Measurements from ENCODE around the gene CD2BP2. TPM values are rescaled to one million over a fixed set of nuclear protein-coding genes. Genes with fewer than 3 reads are reported as not detected.

The CD2BP2 gene
- total and polyA plus RNA-seq, 2 of the 13 experiments (the other 11 are each of a cell fraction or from before 2014, with no cell fraction given): 24.9 to 54.6 TPM

DNA sequence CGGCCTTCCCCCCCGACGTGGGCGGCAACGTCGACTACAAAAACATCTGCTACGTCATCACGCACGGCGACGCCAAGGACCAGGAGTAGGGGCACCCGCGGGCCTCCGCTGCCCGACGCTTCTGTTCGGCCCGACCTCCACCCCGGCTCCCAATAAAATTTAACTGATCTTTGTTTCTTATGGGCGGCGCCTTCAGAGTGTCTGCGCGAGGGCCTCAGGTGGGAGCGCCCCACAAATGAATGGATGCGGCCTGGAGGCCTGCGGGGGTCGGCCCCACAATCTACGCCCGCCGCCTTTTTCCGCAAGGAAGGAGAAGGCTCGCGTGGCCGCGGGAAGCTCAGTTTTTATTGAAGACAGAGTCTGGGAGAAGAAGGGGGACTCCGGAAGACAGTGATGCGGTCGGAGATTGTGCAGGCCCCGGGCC, 22.7 kb upstream of the CD2BP2 start (continued):
- 0 out of 2 replicates have a peak, but pooled peaks have one; percentile 3 for TF ChIP-seq ZNF547 (CRISPR knock-in tag; IDR thresholded peaks at IDR 0.05)
- TF ChIP-seq, protein P1, sequence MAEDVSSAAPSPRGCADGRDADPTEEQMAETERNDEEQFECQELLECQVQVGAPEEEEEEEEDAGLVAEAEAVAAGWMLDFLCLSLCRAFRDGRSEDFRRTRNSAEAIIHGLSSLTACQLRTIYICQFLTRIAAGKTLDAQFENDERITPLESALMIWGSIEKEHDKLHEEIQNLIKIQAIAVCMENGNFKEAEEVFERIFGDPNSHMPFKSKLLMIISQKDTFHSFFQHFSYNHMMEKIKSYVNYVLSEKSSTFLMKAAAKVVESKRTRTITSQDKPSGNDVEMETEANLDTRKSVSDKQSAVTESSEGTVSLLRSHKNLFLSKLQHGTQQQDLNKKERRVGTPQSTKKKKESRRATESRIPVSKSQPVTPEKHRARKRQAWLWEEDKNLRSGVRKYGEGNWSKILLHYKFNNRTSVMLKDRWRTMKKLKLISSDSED (CRISPR knock-in tag; IDR thresholded peaks at IDR 0.05): no peak
- no peak for TF ChIP-seq TBL1XR1 (IDR thresholded peaks at IDR 0.05; ENCODE audit: borderline replicate concordance, low read length, partially characterized antibody)
- TF ChIP-seq, protein P2, sequence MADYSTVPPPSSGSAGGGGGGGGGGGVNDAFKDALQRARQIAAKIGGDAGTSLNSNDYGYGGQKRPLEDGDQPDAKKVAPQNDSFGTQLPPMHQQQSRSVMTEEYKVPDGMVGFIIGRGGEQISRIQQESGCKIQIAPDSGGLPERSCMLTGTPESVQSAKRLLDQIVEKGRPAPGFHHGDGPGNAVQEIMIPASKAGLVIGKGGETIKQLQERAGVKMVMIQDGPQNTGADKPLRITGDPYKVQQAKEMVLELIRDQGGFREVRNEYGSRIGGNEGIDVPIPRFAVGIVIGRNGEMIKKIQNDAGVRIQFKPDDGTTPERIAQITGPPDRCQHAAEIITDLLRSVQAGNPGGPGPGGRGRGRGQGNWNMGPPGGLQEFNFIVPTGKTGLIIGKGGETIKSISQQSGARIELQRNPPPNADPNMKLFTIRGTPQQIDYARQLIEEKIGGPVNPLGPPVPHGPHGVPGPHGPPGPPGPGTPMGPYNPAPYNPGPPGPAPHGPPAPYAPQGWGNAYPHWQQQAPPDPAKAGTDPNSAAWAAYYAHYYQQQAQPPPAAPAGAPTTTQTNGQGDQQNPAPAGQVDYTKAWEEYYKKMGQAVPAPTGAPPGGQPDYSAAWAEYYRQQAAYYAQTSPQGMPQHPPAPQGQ (CRISPR knock-in tag; IDR thresholded peaks at IDR 0.05; ENCODE audit: borderline replicate concordance): no peak
- TF ChIP-seq, protein P3, sequence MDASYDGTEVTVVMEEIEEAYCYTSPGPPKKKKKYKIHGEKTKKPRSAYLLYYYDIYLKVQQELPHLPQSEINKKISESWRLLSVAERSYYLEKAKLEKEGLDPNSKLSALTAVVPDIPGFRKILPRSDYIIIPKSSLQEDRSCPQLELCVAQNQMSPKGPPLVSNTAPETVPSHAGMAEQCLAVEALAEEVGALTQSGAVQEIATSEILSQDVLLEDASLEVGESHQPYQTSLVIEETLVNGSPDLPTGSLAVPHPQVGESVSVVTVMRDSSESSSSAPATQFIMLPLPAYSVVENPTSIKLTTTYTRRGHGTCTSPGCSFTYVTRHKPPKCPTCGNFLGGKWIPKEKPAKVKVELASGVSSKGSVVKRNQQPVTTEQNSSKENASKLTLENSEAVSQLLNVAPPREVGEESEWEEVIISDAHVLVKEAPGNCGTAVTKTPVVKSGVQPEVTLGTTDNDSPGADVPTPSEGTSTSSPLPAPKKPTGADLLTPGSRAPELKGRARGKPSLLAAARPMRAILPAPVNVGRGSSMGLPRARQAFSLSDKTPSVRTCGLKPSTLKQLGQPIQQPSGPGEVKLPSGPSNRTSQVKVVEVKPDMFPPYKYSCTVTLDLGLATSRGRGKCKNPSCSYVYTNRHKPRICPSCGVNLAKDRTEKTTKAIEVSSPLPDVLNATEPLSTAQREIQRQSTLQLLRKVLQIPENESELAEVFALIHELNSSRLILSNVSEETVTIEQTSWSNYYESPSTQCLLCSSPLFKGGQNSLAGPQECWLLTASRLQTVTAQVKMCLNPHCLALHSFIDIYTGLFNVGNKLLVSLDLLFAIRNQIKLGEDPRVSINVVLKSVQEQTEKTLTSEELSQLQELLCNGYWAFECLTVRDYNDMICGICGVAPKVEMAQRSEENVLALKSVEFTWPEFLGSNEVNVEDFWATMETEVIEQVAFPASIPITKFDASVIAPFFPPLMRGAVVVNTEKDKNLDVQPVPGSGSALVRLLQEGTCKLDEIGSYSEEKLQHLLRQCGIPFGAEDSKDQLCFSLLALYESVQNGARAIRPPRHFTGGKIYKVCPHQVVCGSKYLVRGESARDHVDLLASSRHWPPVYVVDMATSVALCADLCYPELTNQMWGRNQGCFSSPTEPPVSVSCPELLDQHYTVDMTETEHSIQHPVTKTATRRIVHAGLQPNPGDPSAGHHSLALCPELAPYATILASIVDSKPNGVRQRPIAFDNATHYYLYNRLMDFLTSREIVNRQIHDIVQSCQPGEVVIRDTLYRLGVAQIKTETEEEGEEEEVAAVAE (CRISPR knock-in tag; IDR thresholded peaks at IDR 0.05; ENCODE audit: borderline replicate concordance): no peak
- TF ChIP-seq ZNF367 (CRISPR knock-in tag; IDR thresholded peaks at IDR 0.05; ENCODE audit: borderline replicate concordance): no peak
- no peak for TF ChIP-seq CENPX (CRISPR knock-in tag; IDR thresholded peaks at IDR 0.05)
- peak; percentile 43; the same call in 1 of the 2 replicates for TF ChIP-seq ZBTB38 (CRISPR knock-in tag; IDR thresholded peaks at IDR 0.05)
- no peak for TF ChIP-seq SP1 (IDR thresholded peaks at IDR 0.05)
- TF ChIP-seq SP1 (CRISPR knock-in tag; IDR thresholded peaks at IDR 0.05): no peak
- TF ChIP-seq MYNN (CRISPR knock-in tag; IDR thresholded peaks at IDR 0.05; ENCODE audit: low read depth): no peak
- TF ChIP-seq, protein P4, sequence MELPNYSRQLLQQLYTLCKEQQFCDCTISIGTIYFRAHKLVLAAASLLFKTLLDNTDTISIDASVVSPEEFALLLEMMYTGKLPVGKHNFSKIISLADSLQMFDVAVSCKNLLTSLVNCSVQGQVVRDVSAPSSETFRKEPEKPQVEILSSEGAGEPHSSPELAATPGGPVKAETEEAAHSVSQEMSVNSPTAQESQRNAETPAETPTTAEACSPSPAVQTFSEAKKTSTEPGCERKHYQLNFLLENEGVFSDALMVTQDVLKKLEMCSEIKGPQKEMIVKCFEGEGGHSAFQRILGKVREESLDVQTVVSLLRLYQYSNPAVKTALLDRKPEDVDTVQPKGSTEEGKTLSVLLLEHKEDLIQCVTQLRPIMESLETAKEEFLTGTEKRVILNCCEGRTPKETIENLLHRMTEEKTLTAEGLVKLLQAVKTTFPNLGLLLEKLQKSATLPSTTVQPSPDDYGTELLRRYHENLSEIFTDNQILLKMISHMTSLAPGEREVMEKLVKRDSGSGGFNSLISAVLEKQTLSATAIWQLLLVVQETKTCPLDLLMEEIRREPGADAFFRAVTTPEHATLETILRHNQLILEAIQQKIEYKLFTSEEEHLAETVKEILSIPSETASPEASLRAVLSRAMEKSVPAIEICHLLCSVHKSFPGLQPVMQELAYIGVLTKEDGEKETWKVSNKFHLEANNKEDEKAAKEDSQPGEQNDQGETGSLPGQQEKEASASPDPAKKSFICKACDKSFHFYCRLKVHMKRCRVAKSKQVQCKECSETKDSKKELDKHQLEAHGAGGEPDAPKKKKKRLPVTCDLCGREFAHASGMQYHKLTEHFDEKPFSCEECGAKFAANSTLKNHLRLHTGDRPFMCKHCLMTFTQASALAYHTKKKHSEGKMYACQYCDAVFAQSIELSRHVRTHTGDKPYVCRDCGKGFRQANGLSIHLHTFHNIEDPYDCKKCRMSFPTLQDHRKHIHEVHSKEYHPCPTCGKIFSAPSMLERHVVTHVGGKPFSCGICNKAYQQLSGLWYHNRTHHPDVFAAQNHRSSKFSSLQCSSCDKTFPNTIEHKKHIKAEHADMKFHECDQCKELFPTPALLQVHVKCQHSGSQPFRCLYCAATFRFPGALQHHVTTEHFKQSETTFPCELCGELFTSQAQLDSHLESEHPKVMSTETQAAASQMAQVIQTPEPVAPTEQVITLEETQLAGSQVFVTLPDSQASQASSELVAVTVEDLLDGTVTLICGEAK (IDR thresholded peaks at IDR 0.05): no peak
- TF ChIP-seq, protein P4 (CRISPR knock-in tag; IDR thresholded peaks at IDR 0.05): peak; percentile 75; the same call in 1 of the 2 replicates
